HEK293T (cell line): Measurements from ENCODE around the gene ZNRF1.
A peak's percentile ranks its signal among the peaks of the same experiment; 100 is the strongest.

Experiments used
- CTCF ChIA-PET: fragments of 350-600 bp; formaldehyde crosslinking; extraction: SDS; loops from one replicate; lab custom pipeline; 2021; ENCODE audit warnings: antibody characterized with exemption, inconsistent platforms; lab: Yijun Ruan, JAX
- POLR2A ChIA-PET: fragments of 350-600 bp; formaldehyde crosslinking; extraction: SDS; loops from one replicate; lab custom pipeline; 2020; ENCODE audit warnings: antibody characterized with exemption, inconsistent platforms; lab: Yijun Ruan, JAX
- DNase-seq: peaks from one replicate; pipeline ENCODE4 v3.0.0; 2012; ENCODE audit warnings: mixed read lengths; ENCODE audit errors: extremely low spot score
- ARNT ChIP-seq: fragments of 450-650 bp; IDR thresholded peaks from 2 replicates; pipeline ENCODE4 v1.6.1; 2017; ENCODE audit warnings: mild to moderate bottlenecking
- BHLHE40 ChIP-seq: fragments of 450-650 bp; IDR thresholded peaks from 2 replicates; pipeline ENCODE4 v1.6.1; 2016; ENCODE audit warnings: mild to moderate bottlenecking, moderate library complexity, borderline replicate concordance
- CTBP1 ChIP-seq: fragments of 450-650 bp; IDR thresholded peaks from 2 replicates; pipeline ENCODE4 v1.6.1; 2016; ENCODE audit warnings: borderline replicate concordance
- ELF4 ChIP-seq: fragments of 450-650 bp; IDR thresholded peaks from 2 replicates; pipeline ENCODE4 v1.6.1; 2017; ENCODE audit warnings: antibody characterized with exemption
- FOXA1 ChIP-seq: fragments of 450-650 bp; IDR thresholded peaks from 2 replicates; pipeline ENCODE4 v1.6.1; 2016; ENCODE audit warnings: mild to moderate bottlenecking
- FOXK2 ChIP-seq: fragments of 450-650 bp; IDR thresholded peaks from 2 replicates; pipeline ENCODE4 v1.6.1; 2016; ENCODE audit warnings: mild to moderate bottlenecking
- FOXM1 ChIP-seq: fragments of 450-650 bp; IDR thresholded peaks from 2 replicates; pipeline ENCODE4 v1.6.1; 2017; ENCODE audit warnings: mild to moderate bottlenecking, borderline replicate concordance
- HDGF ChIP-seq: fragments of 450-650 bp; IDR thresholded peaks from 2 replicates; pipeline ENCODE4 v1.6.1; 2017; ENCODE audit warnings: antibody characterized with exemption, borderline replicate concordance
- L3MBTL2 ChIP-seq: fragments of 450-650 bp; conservative IDR thresholded peaks from 2 replicates; pipeline ENCODE4 v1.6.1; 2016; ENCODE audit warnings: mild to moderate bottlenecking
- LEF1 ChIP-seq: fragments of 450-650 bp; IDR thresholded peaks from 2 replicates; pipeline ENCODE4 v1.6.1; 2017; ENCODE audit warnings: mild to moderate bottlenecking, borderline replicate concordance
- NFRKB ChIP-seq: fragments of 450-650 bp; IDR thresholded peaks from 2 replicates; pipeline ENCODE4 v1.6.1; 2016; ENCODE audit warnings: mild to moderate bottlenecking, moderate library complexity
- SP1 ChIP-seq: fragments of 450-650 bp; IDR thresholded peaks from 2 replicates; pipeline ENCODE4 v1.6.1; 2017
- SUZ12 ChIP-seq: fragments of 450-650 bp; IDR thresholded peaks from 2 replicates; pipeline ENCODE4 v1.6.1; 2016; ENCODE audit warnings: mild to moderate bottlenecking
- TARDBP ChIP-seq: fragments of 450-650 bp; IDR thresholded peaks from 2 replicates; pipeline ENCODE4 v1.6.1; 2016
- ZNF384 ChIP-seq: fragments of 450-650 bp; IDR thresholded peaks from 2 replicates; pipeline ENCODE4 v1.6.1; 2016
- TF ChIP-seq, protein P1 (sequence below): fragments of 450-650 bp; IDR thresholded peaks from 2 replicates; pipeline ENCODE4 v1.6.1; 2016

Gene ZNRF1

GRCh38 chr16:74973304-74973703 is 25.5 kb upstream of the ZNRF1 start:
- DNase-seq: no peak
- ChIA-PET CTCF (no interaction called here), POLR2A (no interaction called here)
- TF ChIP-seq, protein P1, sequence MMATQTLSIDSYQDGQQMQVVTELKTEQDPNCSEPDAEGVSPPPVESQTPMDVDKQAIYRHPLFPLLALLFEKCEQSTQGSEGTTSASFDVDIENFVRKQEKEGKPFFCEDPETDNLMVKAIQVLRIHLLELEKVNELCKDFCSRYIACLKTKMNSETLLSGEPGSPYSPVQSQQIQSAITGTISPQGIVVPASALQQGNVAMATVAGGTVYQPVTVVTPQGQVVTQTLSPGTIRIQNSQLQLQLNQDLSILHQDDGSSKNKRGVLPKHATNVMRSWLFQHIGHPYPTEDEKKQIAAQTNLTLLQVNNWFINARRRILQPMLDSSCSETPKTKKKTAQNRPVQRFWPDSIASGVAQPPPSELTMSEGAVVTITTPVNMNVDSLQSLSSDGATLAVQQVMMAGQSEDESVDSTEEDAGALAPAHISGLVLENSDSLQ: no peak
- no peak for TF ChIP-seq FOXA1
- no peak for TF ChIP-seq ZNF384
- TF ChIP-seq BHLHE40: no peak
- TF ChIP-seq LEF1: no peak
- no peak for TF ChIP-seq SUZ12
- no peak for TF ChIP-seq ARNT
- TF ChIP-seq FOXM1: no peak
- no peak for TF ChIP-seq SP1
- TF ChIP-seq HDGF: no peak
- no peak for TF ChIP-seq CTBP1
- TF ChIP-seq L3MBTL2: no peak
- no peak for TF ChIP-seq ELF4
- TF ChIP-seq FOXK2: no peak
- no peak for TF ChIP-seq NFRKB
- TF ChIP-seq TARDBP: no peak

DNA sequence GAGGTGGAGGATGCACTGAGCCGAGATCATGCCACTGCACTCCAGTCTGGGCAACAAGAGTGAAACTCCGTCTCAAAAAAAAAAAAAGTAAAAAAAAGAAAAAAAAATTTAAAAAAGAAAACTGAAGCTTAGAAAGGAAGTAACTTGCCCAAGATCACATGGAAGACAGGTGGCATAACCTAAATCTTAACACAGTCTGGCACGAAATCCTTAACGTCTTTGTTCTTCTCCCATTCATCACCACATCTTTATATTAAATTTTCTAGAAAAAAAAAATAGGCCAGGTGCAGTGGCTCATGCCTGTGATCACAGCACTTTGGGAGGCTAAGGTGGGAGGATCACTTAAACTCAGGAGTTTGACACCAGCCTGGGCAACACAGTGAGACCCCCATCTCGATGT is 23.2 kb upstream of the ZNRF1 start:
- CTCF ChIA-PET: interaction anchor here (0.6 kb wide), 1 partner anchor 17 kb away, joined by 3 read pairs; no protein-coding TSS in a partner anchor

GRCh38 chr16:74982256-74982655 is 16.6 kb upstream of the ZNRF1 start:
- no peak for DNase-seq
- TF ChIP-seq BHLHE40 (no peak), HDGF (no peak), ZNF384 (no peak), SP1 (no peak), SUZ12 (no peak), FOXA1 (no peak), FOXK2 (no peak), LEF1 (no peak), NFRKB (no peak), ARNT (no peak), FOXM1 (no peak)
- TF ChIP-seq, protein P1: no peak
- POLR2A ChIA-PET: no interaction called here
- CTCF ChIA-PET: no interaction called here

More for the DNA sequence above, 23.2 kb upstream of the ZNRF1 start:
- POLR2A ChIA-PET: no interaction called here
- DNase-seq: no peak
- no peak for TF ChIP-seq ARNT
- no peak for TF ChIP-seq L3MBTL2
- no peak for TF ChIP-seq ZNF384
- no peak for TF ChIP-seq LEF1
- TF ChIP-seq, protein P1: no peak
- TF ChIP-seq BHLHE40: no peak
- TF ChIP-seq SUZ12: no peak
- TF ChIP-seq HDGF: no peak
- no peak for TF ChIP-seq TARDBP
- no peak for TF ChIP-seq FOXA1
- no peak for TF ChIP-seq ELF4
- no peak for TF ChIP-seq FOXK2

DNA sequence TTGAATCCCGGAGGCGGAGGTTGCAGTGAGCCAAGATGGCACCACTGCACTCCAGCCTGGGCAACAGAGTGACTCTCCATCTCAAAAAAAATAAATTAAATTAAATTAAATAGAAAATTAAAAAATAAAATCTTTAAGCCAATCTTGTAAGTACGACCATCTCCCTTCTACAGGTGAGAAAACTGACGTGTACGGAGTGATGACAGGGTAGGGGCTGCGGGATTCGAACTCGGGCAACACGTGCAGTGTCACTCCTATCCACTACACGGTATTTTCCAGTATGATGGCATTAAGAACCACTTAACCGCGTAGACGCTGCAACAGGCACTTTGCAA is 14.7 kb upstream of the ZNRF1 start:
- POLR2A ChIA-PET: interaction anchor here (1.2 to 1.3 kb wide), 3 partner anchors 18 to 127 kb away, joined by 3 to 9 read pairs (median 6); no protein-coding TSS in a partner anchor
- CTCF ChIA-PET: no interaction called here
- TF ChIP-seq FOXK2 (no peak), LEF1 (no peak), SUZ12 (no peak), ARNT (no peak), ZNF384 (no peak), FOXA1 (no peak), TARDBP (no peak)
- TF ChIP-seq, protein P1: no peak
- no peak for DNase-seq

DNA sequence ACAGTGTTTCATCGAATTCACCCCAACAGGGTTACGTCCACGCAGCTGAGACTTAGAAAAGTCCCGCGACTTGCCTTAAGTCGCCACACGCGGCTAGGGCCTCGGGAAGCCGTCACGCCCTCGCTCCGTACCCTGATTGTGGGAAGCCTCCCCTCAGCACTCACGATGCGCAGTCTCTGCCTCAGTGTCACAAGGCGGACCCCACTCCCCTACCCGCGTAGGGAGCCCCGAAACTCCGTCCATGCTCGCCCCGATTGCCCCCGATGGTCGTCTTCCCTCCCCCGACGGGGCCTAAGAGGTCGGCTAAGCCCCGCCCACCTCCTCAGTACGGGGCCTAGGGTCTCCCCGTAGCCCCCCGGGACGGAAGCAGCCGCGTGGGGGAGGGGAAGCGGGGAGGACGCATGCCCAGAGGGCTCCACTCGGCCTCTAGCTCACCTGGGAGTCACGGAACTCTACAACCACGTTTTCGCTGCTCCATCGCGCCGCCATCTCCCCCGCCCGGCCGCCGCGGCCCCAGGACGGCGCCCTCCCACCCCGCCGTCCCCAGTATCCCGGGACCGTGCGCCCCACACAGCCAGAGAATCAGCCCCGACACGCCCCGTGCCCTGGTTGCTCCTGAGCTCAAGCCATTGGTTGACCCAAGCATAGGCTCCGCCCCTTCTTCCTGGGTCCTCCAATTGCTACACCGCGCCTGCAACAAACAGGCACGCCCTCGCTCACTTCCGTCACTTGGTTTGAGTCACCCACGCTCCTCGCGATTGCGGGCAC is 14.1 kb upstream of the ZNRF1 start, which contains the start of gene WDR59:
Gene WDR59, minus strand, starts transcription at position 595 of the 768 bp plus-strand sequence. Its CDS starts 106 bp downstream, at position 489.
- ChIA-PET CTCF (interaction anchor here (0.7 to 1.2 kb wide), 2 partner anchors 14 to 127 kb away, joined by 3 to 8 read pairs; partner anchors contain the start of gene ZNRF1), POLR2A (interaction anchor here (0.6 to 1.4 kb wide), 15 partner anchors 9 to 448 kb away, joined by 3 to 9 read pairs (median 3); partner anchors contain the start of genes CFDP1 and ZNRF1)
- TF ChIP-seq FOXM1 (no peak), SUZ12 (no peak), ELF4 (0 out of 2 replicates have a peak, but pooled peaks have one; percentile 10), FOXK2 (no peak), HDGF (0 out of 2 replicates have a peak, but pooled peaks have one; percentile 85), L3MBTL2 (0 out of 2 replicates have a peak, but pooled peaks have one; percentile 43), CTBP1 (no peak), NFRKB (no peak), TARDBP (no peak), ARNT (no peak)
- TF ChIP-seq, protein P1: no peak
- peak; percentile 97 for DNase-seq
